GM13976 (cell line): ENCODE results near the gene MALRD1.

ENCODE experiments used
- DNase-seq: peaks from one replicate; pipeline ENCODE4 v3.0.0; 2012; ENCODE audit warnings: low spot score
- in situ Hi-C: fragments of 300-500 bp; cut with MboI; formaldehyde crosslinking; loops from one replicate; pipeline ENCODE4 v1.12.0; 2022; ENCODE audit warnings: low sequenced_read_pairs, mixed read lengths, inconsistent platforms; ENCODE audit not compliant: unreplicated experiment
- TF ChIP-seq, protein P1 (sequence below): IDR thresholded peaks from 2 replicates; pipeline ENCODE4 v1.5.1; 2012; ENCODE audit warnings: borderline replicate concordance, mild to moderate bottlenecking; ENCODE audit not compliant: insufficient read depth; ENCODE audit errors: extremely low read depth, missing control alignments, control extremely low read depth

The MALRD1 gene

GRCh38 chr10:19329475-19329874 lies 280.9 kb downstream of the MALRD1 start:
- TF ChIP-seq, protein P1, sequence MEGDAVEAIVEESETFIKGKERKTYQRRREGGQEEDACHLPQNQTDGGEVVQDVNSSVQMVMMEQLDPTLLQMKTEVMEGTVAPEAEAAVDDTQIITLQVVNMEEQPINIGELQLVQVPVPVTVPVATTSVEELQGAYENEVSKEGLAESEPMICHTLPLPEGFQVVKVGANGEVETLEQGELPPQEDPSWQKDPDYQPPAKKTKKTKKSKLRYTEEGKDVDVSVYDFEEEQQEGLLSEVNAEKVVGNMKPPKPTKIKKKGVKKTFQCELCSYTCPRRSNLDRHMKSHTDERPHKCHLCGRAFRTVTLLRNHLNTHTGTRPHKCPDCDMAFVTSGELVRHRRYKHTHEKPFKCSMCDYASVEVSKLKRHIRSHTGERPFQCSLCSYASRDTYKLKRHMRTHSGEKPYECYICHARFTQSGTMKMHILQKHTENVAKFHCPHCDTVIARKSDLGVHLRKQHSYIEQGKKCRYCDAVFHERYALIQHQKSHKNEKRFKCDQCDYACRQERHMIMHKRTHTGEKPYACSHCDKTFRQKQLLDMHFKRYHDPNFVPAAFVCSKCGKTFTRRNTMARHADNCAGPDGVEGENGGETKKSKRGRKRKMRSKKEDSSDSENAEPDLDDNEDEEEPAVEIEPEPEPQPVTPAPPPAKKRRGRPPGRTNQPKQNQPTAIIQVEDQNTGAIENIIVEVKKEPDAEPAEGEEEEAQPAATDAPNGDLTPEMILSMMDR: no peak
- in situ Hi-C loops: no loop called here
- no peak for DNase-seq

DNA sequence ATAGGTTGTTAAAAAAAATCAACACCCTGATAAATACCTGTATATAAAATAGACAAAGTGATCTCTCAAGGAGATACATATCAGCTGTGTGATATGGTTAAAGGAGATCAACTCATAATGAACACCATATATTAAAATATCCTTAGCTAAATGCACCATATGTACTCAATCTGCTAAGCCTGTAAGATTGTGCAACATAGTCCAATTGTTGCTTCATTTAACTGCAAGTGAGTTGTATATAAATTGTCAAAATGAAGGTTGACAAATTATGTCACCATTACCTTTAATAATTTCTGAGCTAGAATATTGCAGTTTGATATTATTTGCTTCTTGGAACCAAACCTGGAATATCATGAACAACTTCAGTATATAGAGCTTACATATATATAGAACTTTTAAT lies 283.7 kb downstream of the MALRD1 start:
- in situ Hi-C loops: no loop called here
- TF ChIP-seq, protein P1: no peak
- DNase-seq: no peak

GRCh38 chr10:19333631-19334030 lies 285.0 kb downstream of the MALRD1 start:
- in situ Hi-C loops: no loop called here
- TF ChIP-seq, protein P1: no peak
- no peak for DNase-seq

DNA sequence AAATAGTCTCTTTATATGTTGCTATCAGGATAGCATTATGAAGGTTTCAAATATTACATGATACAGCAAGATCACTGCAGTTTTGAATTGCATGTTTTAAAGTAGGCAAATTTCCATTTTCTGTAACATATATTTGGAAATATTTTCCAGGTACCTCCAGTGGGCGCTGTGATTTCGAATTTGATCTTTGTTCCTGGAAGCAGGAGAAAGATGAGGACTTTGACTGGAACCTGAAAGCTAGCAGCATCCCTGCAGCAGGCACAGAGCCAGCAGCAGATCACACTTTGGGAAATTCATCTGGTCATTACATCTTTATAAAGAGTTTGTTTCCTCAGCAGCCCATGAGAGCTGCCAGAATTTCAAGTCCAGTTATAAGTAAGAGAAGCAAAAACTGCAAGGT lies 299.0 kb downstream of the MALRD1 start:
- DNase-seq: no peak
- in situ Hi-C loops: no loop called here
- TF ChIP-seq, protein P1: peak; percentile 3

DNA sequence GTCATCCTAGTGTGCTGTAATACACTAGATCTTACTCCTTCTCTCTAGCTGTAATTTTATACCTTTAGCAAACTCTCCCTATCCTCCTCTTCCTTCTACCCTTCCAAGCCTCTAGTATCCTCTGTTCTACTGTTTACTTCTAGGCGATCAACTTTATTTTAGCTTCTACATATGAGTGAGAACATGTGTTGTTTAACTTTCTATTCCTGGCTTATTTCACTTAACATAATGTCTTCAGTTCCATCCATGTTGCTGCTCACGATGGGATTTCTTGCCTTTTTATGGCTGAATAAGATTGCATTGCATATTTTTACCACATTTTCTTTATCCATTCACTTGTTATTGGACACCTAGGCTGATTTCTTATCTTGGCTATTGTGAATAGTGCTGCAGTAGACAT lies 318.6 kb downstream of the MALRD1 start:
- TF ChIP-seq, protein P1: no peak
- in situ Hi-C loops: no loop called here
- DNase-seq: no peak

GRCh38 chr10:19373988-19374387 lies 325.4 kb downstream of the MALRD1 start:
- TF ChIP-seq, protein P1: no peak
- DNase-seq: no peak
- in situ Hi-C loops: no loop called here
